IMR-90 (cell line): ENCODE results near the gene ELL2. TPM values are rescaled to one million over a fixed set of nuclear protein-coding genes. Genes with fewer than 3 reads are reported as not detected.
A peak's percentile ranks its signal among the peaks of the same experiment; 100 is the strongest.

Source experiments
- ATAC-seq: fragments of 200-7000 bp; cut with Tn5 transposase; 2 replicates; pipeline ENCODE4 v1.9.1; 2020; ENCODE audit warnings: low read depth, mild to moderate bottlenecking, moderate library complexity
- BruUV-seq: library from RNA; stranded (reverse); fragments of 400-500 nt; replicated peaks from 2 replicates; lab custom pipeline; 2021; lab: Mats Ljungman, UMichigan
- CTCF ChIA-PET: fragments of 300-600 bp; formaldehyde crosslinking; extraction: SDS; loops from one replicate; lab custom pipeline; 2021; ENCODE audit warnings: antibody characterized with exemption; lab: Yijun Ruan, JAX
- POLR2A ChIA-PET: fragments of 300-600 bp; sonication (Branson Sonifier 250); formaldehyde crosslinking; loops from one replicate; lab custom pipeline; 2022; ENCODE audit warnings: antibody characterized with exemption; ENCODE audit not compliant: unreplicated experiment; lab: Charles Lee
- DNase-seq: peaks from one replicate; pipeline ENCODE4 v3.0.0; 2013
- H2AFZ ChIP-seq: replicated peaks from 2 replicates; pipeline ENCODE3; 2013; ENCODE audit warnings: low read length, mild to moderate bottlenecking; ENCODE audit not compliant: poor library complexity
- H2AK5ac ChIP-seq: 2 replicates; pipeline ENCODE4 v1.6.1; 2013; ENCODE audit warnings: low read depth, low read length, inconsistent platforms
- H2AK9ac ChIP-seq: replicated peaks from 2 replicates; pipeline ENCODE3; 2013; ENCODE audit warnings: mild to moderate bottlenecking, low read depth, low read length, moderate library complexity; ENCODE audit not compliant: poor library complexity
- H2BK120ac ChIP-seq: 2 replicates; pipeline ENCODE4 v1.6.1; 2013; ENCODE audit warnings: low read depth, low read length, inconsistent platforms
- H2BK15ac ChIP-seq: 3 replicates; pipeline ENCODE4 v1.6.1; 2013; ENCODE audit warnings: low read depth, low read length, inconsistent platforms
- H2BK20ac ChIP-seq: 2 replicates; pipeline ENCODE4 v1.6.1; 2013; ENCODE audit warnings: low read depth, mild to moderate bottlenecking, inconsistent platforms, low read length, moderate library complexity
- H2BK5ac ChIP-seq: 2 replicates; pipeline ENCODE4 v1.6.1; 2013; ENCODE audit warnings: mild to moderate bottlenecking, low read depth, low read length, inconsistent platforms; ENCODE audit not compliant: poor library complexity, severe bottlenecking
- H3K14ac ChIP-seq: replicated peaks from 2 replicates; pipeline ENCODE4 v1.6.1; 2013; ENCODE audit warnings: low read depth, low read length, inconsistent platforms
- H3K18ac ChIP-seq: 2 replicates; pipeline ENCODE4 v1.6.1; 2013; ENCODE audit warnings: low read depth, low read length, control low read depth
- H3K23ac ChIP-seq: 2 replicates; pipeline ENCODE4 v1.6.1; 2013; ENCODE audit warnings: low read depth, low read length, inconsistent platforms
- H3K27ac ChIP-seq: 2 replicates; pipeline ENCODE4 v1.5.1; 2013; ENCODE audit warnings: mild to moderate bottlenecking, control low read depth, low read length; ENCODE audit not compliant: insufficient read depth
- H3K27me3 ChIP-seq: 2 replicates; pipeline ENCODE4 v1.6.1; 2013; ENCODE audit warnings: low read length; ENCODE audit not compliant: control insufficient read depth, insufficient read depth
- H3K36me3 ChIP-seq: 2 replicates; pipeline ENCODE4 v1.6.1; 2013; ENCODE audit warnings: low read length, mixed read lengths; ENCODE audit not compliant: control insufficient read depth, insufficient read depth
- H3K4ac ChIP-seq: 2 replicates; pipeline ENCODE4 v1.6.1; 2013; ENCODE audit warnings: low read depth, low read length, inconsistent platforms
- H3K4me1 ChIP-seq: 2 replicates; pipeline ENCODE4 v1.6.1; 2013; ENCODE audit warnings: low read length, mixed read lengths; ENCODE audit not compliant: control insufficient read depth, insufficient read depth
- H3K4me2 ChIP-seq: 2 replicates; pipeline ENCODE4 v1.6.1; 2013; ENCODE audit warnings: low read depth, mild to moderate bottlenecking, control low read depth, low read length, moderate library complexity
- H3K4me3 ChIP-seq: 2 replicates; pipeline ENCODE4 v1.5.1; 2013; ENCODE audit warnings: low read depth, mild to moderate bottlenecking, control low read depth, low read length, moderate library complexity; ENCODE audit not compliant: insufficient read depth
- H3K56ac ChIP-seq: 2 replicates; pipeline ENCODE4 v1.6.1; 2013; ENCODE audit warnings: low read length, inconsistent platforms; ENCODE audit not compliant: insufficient read depth; ENCODE audit errors: extremely low read depth
- H3K79me1 ChIP-seq, 2 experiments: 2 replicates each; pipeline ENCODE4 v1.6.1; 2013; ENCODE audit warnings: low read length in 2 of 2, inconsistent platforms in 1 of 2, low read depth in 1 of 2
- H3K9ac ChIP-seq: 2 replicates; pipeline ENCODE4 v1.6.1; 2013; ENCODE audit warnings: low read depth, low read length, control low read depth
- H3K9me1 ChIP-seq: 2 replicates; pipeline ENCODE4 v1.6.1; 2013; ENCODE audit warnings: low read length, inconsistent platforms; ENCODE audit not compliant: insufficient read depth
- H3K9me3 ChIP-seq: 2 replicates; pipeline ENCODE4 v1.6.1; 2013; ENCODE audit warnings: low read length; ENCODE audit not compliant: control insufficient read depth, insufficient read depth
- H4K20me1 ChIP-seq: 2 replicates; pipeline ENCODE4 v1.6.1; 2013; ENCODE audit warnings: low read length, inconsistent platforms; ENCODE audit not compliant: insufficient read depth
- H4K5ac ChIP-seq: 2 replicates; pipeline ENCODE4 v1.6.1; 2013; ENCODE audit warnings: mild to moderate bottlenecking, low read depth, low read length, control low read depth
- H4K8ac ChIP-seq, 2 experiments: 2 replicates each; pipeline ENCODE4 v1.6.1; 2013; ENCODE audit warnings: low read depth in 2 of 2, low read length in 2 of 2, control low read depth in 1 of 2, inconsistent platforms in 1 of 2
- H4K91ac ChIP-seq: 2 replicates; pipeline ENCODE4 v1.6.1; 2013; ENCODE audit warnings: low read depth, low read length, inconsistent platforms; ENCODE audit not compliant: insufficient read depth
- NFE2L2 ChIP-seq: fragments of 150-350 bp; IDR thresholded peaks from 2 replicates; pipeline ENCODE4 v1.6.1; 2016; ENCODE audit warnings: low read depth, mild to moderate bottlenecking, low read length
- WGBS, 2 experiments: methylation state at CpG; one replicate each; pipeline versions ENCODE4 v1.1.5 to v1.1.7; 2013; ENCODE audit warnings: missing lambda C conversion rate in 2 of 2; ENCODE audit not compliant: insufficient read length in 1 of 2; ENCODE audit errors: extremely low coverage in 2 of 2; 5-methylcytosine and 5-hydroxymethylcytosine counted together
- dilution Hi-C: fragments of 300-500 bp; cut with HindIII; formaldehyde crosslinking; loops from one replicate; pipeline ENCODE4 v1.14.3; 2018; ENCODE audit warnings: low sequenced_read_pairs; ENCODE audit not compliant: unreplicated experiment
- in situ Hi-C: fragments of 300-500 bp; cut with MboI; formaldehyde crosslinking; loops from 3 replicates; pipeline ENCODE4 v1.14.3; 2019; ENCODE audit warnings: low sequenced_read_pairs, inconsistent platforms, mixed read lengths
- intact Hi-C: fragments of 100-400 bp; cut with micrococcal nuclease; formaldehyde crosslinking; loops from 2 replicates; pipeline ENCODE4 v1.10.0; 2022
- polyA plus RNA-seq, 3 experiments: library from polyadenylated mRNA; depleted of rRNA; stranded (reverse); fragments of >200 nt; gene quantifications; 2 replicates each; pipeline ENCODE4 v1.2.3, GENCODE V29; 2012; ENCODE audit warnings: low replicate concordance in 1 of 3
- total RNA-seq: library from RNA; depleted of rRNA; stranded (reverse); fragments of >200 nt; gene quantifications from 2 replicates; pipeline ENCODE4 v1.2.3, GENCODE V29; 2012

The ELL2 gene
- total and polyA plus RNA-seq, 2 of the 4 experiments (the other 2 are of a cell fraction): 61.4 to 92.5 TPM

DNA sequence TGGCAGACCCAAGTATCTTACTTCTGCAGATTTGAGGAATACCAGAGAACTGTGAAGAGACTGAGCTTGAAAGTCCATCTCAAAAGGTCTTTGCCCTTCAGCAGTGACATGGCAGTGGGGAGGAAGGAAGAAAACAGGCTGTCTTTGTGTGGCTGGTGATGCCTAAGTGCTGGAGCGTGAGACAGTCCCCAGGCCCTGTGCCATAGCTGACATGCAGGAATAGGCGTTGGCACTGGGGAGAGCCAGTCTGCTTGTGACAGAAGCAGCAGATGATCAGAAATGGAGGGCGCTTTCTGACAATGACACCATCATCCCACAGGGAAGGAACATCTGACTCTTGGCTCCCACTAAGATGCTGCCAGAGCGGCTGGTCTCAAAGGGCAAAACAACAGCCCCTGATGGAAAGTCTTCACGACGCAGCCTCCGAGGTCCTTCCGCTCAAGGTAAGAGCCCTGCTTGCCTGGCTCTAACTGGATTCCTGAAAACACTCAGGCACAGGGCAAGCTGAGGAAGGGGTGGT is 123.6 kb downstream of the ELL2 start:
- Histone ChIP-seq H3K14ac (peak overlapping the region; percentile 19; the same call in 1 of the 2 replicates), H3K4me2 (no peak overlapping the region), H2BK15ac (no peak overlapping the region), H3K79me1 (no peaks in the 10 kb centered on the region), H4K91ac (no peak overlapping the region; the same call in 1 of the 2 replicates), H3K56ac (no peak overlapping the region), H3K4ac (no peak overlapping the region; the same call in 1 of the 2 replicates), H3K4me3 (no peak overlapping the region), H2AFZ (peak overlapping the region; percentile 2), H2AK9ac (no peak overlapping the region), H3K27me3 (no peaks in the 10 kb centered on the region), H2BK5ac (no peak overlapping the region), H3K9ac (no peak overlapping the region), H3K18ac (no peak overlapping the region), H4K8ac (no peak overlapping the region), H2AK5ac (no peak overlapping the region), H2BK20ac (no peak overlapping the region), H3K23ac (no peak overlapping the region), H3K9me1 (peaks cover 4% of the 10 kb centered on the region; the same call in 1 of the 2 replicates), H2BK120ac (no peak overlapping the region), H3K27ac (no peak overlapping the region), H4K20me1 (no peaks in the 10 kb centered on the region), H3K4me1 (peaks cover 12% of the 10 kb centered on the region), H3K9me3 (no peaks in the 10 kb centered on the region), H4K5ac (no peak overlapping the region), H3K36me3 (no peaks in the 10 kb centered on the region)
- POLR2A ChIA-PET: no interaction called here
- CTCF ChIA-PET: interaction anchor here (1.5 kb wide), 1 partner anchor 8 kb away, joined by 3 read pairs; no protein-coding TSS in a partner anchor
- WGBS, 2 experiments: 100% methylated on average over 1 of the region's 8 CpGs; no CpG with 5 or more reads in 1 of the 2 experiments
- in situ Hi-C loops (no loop called here), intact Hi-C loops (no loop called here), dilution Hi-C loops (no loop called here)
- no peak for TF ChIP-seq NFE2L2
- DNase-seq (no peak), ATAC-seq (no peak)
- no TSS peak for BruUV-seq
